Gastrocnemius medialis (tissue), 4 donors: ENCODE measurements around the gene MYCN. TPM values are rescaled to one million over a fixed set of nuclear protein-coding genes. Genes with fewer than 3 reads are reported as not detected.

Experiments
- ATAC-seq, 2 donors: fragments of 150-250 bp; one replicate each; pipeline ENCODE4 v1.9.1; 2016
- DNase-seq, 2 donors: peaks; one replicate each; pipeline ENCODE4 v3.0.0-alpha.2; 2019
- H3K27ac ChIP-seq, 4 donors: fragments of 200-600 bp; sonication (generic); 1 replicate in 1 of 4; 2 replicates in 3 of 4; pipeline ENCODE4 v1.5.1; 2016 to 2018; ENCODE audit warnings: mild to moderate bottlenecking in 2 of 4, moderate library complexity in 1 of 4
- H3K27me3 ChIP-seq, 3 donors: fragments of 200-600 bp; sonication (generic) in 2 of 3; 1 replicate in 1 of 3; 2 replicates in 2 of 3; pipeline versions ENCODE4 v1.5.1 to v1.6.0; 2016 to 2019; ENCODE audit warnings: mild to moderate bottlenecking in 1 of 3, moderate library complexity in 1 of 3
- H3K36me3 ChIP-seq, 2 donors: fragments of 200-600 bp; sonication (generic) in 1 of 2; one replicate each; pipeline ENCODE4 v1.5.1; 2017 to 2018
- H3K4me1 ChIP-seq, 2 donors: fragments of 200-600 bp; sonication (generic) in 1 of 2; one replicate each; pipeline ENCODE4 v1.5.1; 2016 to 2017; ENCODE audit warnings: mild to moderate bottlenecking in 2 of 2
- H3K4me3 ChIP-seq, 4 donors: fragments of 200-600 bp; sonication (generic) in 3 of 4; 1 replicate in 1 of 4; 2 replicates in 3 of 4; pipeline ENCODE4 v1.5.1; 2016 to 2019; ENCODE audit warnings: mild to moderate bottlenecking in 2 of 4
- H3K9me3 ChIP-seq, 3 donors: fragments of 200-600 bp; sonication (generic) in 2 of 3; 1 replicate in 1 of 3; 2 replicates in 2 of 3; pipeline ENCODE4 v1.5.1; 2016 to 2019
- CTCF ChIP-seq, 5 experiments: fragments of 450-650 bp in 3 of 5; fragments of 200-600 bp in 2 of 5; sonication (generic) in 2 of 5; IDR thresholded peaks in 4 of 5; conservative IDR thresholded peaks in 1 of 5; 1 replicate in 4 of 5; 2 replicates in 1 of 5; pipeline ENCODE4 v1.5.1; 2016 to 2019; ENCODE audit warnings: antibody characterized with exemption in 5 of 5, mild to moderate bottlenecking in 3 of 5, moderate library complexity in 3 of 5
- POLR2A ChIP-seq, 2 donors: fragments of 450-650 bp; IDR thresholded peaks; one replicate each; pipeline ENCODE4 v1.6.1; 2017; ENCODE audit warnings: antibody characterized with exemption in 2 of 2, mild to moderate bottlenecking in 2 of 2, moderate library complexity in 2 of 2
- in situ Hi-C, 4 donors: fragments of 200-750 bp; cut with MboI; loops; one replicate each; pipeline versions ENCODE4 v1.15.0 to v1.8.0; 2017; ENCODE audit warnings: low sequenced_read_pairs in 4 of 4
- intact Hi-C: fragments of 100-400 bp; cut with DNase I; formaldehyde crosslinking; loops from one replicate; pipeline ENCODE4 v1.15.1; 2023; ENCODE audit warnings: low total_unique reads
- total RNA-seq, 4 donors: library from RNA; depleted of rRNA; stranded (reverse); fragments of >200 nt; gene quantifications; one replicate each; pipeline versions ENCODE4 v1.1.0 to v1.2.3, GENCODE V29; 2016

The MYCN gene
- under 1 TPM in 2 of 4 donors, not detected in 2; 0.17 to 0.25 TPM for total RNA-seq

GRCh38 chr2:15939854-15940660 lies at the start of gene MYCN:
MYCN (plus strand) TSS chr2:15940550; CDS start chr2:15942065, 1,515 bp downstream.
- peak within 1 kb of the TSS; percentile 52 to 57 (median 56) for H3K4me3 ChIP-seq
- H3K4me1 ChIP-seq = peaks cover 23 to 43% of the 10 kb centered on the region in 2 donors
- H3K27me3 ChIP-seq = peaks cover 21 to 36% (median 27%) of the 10 kb centered on the region in 3 donors
- TF ChIP-seq POLR2A (IDR thresholded peaks at IDR 0.05) (no peak), CTCF (IDR thresholded peaks at IDR 0.05 in 4 of 5, conservative IDR thresholded peaks at IDR 0.05 in 1 of 5) (peak; percentile 42 to 73 (median 52))
- H3K36me3 ChIP-seq = no peaks in the 10 kb centered on the region
- intact Hi-C loops (loop anchor here (1.0 to 10.0 kb wide), 5 partner anchors 305 to 817 kb away; no protein-coding TSS in a partner anchor), in situ Hi-C loops (loop anchor here (10.0 to 25.0 kb wide), 8 partner anchors 303 to 822 kb away; no protein-coding TSS in a partner anchor)
- H3K9me3 ChIP-seq = no peaks in the 10 kb centered on the region
- DNase-seq (peak; percentile 27 to 32), ATAC-seq (peak; percentile 25 to 65)
- no peak within 1 kb of the TSS for H3K27ac ChIP-seq

GRCh38 chr2:15890936-15891905 lies 49.1 kb upstream of the MYCN start:
- Histone ChIP-seq H3K4me1 (peaks cover 0 to 3% of the 10 kb centered on the region in 2 donors), H3K36me3 (no peaks in the 10 kb centered on the region), H3K9me3 (no peaks in the 10 kb centered on the region), H3K4me3 (no peak overlapping the region), H3K27me3 (no peaks in the 10 kb centered on the region), H3K27ac (no peak overlapping the region)
- no peak for DNase-seq
- ATAC-seq = no peak
- TF ChIP-seq POLR2A (IDR thresholded peaks at IDR 0.05) (no peak), CTCF (IDR thresholded peaks at IDR 0.05 in 4 of 5, conservative IDR thresholded peaks at IDR 0.05 in 1 of 5) (no peak)
- in situ Hi-C loops (no loop called here), intact Hi-C loops (no loop called here)

GRCh38 chr2:15892151-15892880 lies 48.0 kb upstream of the MYCN start:
- Histone ChIP-seq H3K27ac (no peak overlapping the region), H3K4me1 (peaks cover 0 to 3% of the 10 kb centered on the region in 2 donors), H3K27me3 (no peaks in the 10 kb centered on the region), H3K36me3 (no peaks in the 10 kb centered on the region), H3K9me3 (no peaks in the 10 kb centered on the region), H3K4me3 (no peak overlapping the region)
- DNase-seq (no peak), ATAC-seq (no peak)
- TF ChIP-seq POLR2A (IDR thresholded peaks at IDR 0.05) (no peak), CTCF (IDR thresholded peaks at IDR 0.05 in 4 of 5, conservative IDR thresholded peaks at IDR 0.05 in 1 of 5) (no peak)
- intact Hi-C loops (no loop called here), in situ Hi-C loops (no loop called here)

- no peak for ATAC-seq
- H3K9me3 ChIP-seq = no peaks in the 10 kb centered on the region
- H3K27ac ChIP-seq = no peak overlapping the region
- H3K27me3 ChIP-seq = no peaks in the 10 kb centered on the region
- in situ Hi-C loops = no loop called here
- H3K36me3 ChIP-seq = no peaks in the 10 kb centered on the region
- TF ChIP-seq POLR2A (IDR thresholded peaks at IDR 0.05) (no peak), CTCF (IDR thresholded peaks at IDR 0.05 in 4 of 5, conservative IDR thresholded peaks at IDR 0.05 in 1 of 5) (no peak)
- no peak for DNase-seq
- peaks cover 0 to 3% of the 10 kb centered on the region in 2 donors for H3K4me1 ChIP-seq
- intact Hi-C loops = no loop called here
- H3K4me3 ChIP-seq = no peak overlapping the region
Measured at GRCh38 chr2:15893085-15893484, 47.3 kb upstream of the MYCN start.
